GM21825 (cell line): ENCODE data around the gene FGF7.
"Not testable (repeated sequence)": the region's sequence is repeated elsewhere in the genome, so short reads cannot be mapped to it uniquely, and the experiment has no call there.

Source experiments
- ATAC-seq: cut with Tn5 transposase; IDR thresholded peaks from one replicate; pipeline ENCODE4 v1.9.1; 2021; ENCODE audit warnings: mild to moderate bottlenecking, moderate library complexity; ENCODE audit not compliant: unreplicated experiment

The FGF7 gene, protein sequence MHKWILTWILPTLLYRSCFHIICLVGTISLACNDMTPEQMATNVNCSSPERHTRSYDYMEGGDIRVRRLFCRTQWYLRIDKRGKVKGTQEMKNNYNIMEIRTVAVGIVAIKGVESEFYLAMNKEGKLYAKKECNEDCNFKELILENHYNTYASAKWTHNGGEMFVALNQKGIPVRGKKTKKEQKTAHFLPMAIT

DNA sequence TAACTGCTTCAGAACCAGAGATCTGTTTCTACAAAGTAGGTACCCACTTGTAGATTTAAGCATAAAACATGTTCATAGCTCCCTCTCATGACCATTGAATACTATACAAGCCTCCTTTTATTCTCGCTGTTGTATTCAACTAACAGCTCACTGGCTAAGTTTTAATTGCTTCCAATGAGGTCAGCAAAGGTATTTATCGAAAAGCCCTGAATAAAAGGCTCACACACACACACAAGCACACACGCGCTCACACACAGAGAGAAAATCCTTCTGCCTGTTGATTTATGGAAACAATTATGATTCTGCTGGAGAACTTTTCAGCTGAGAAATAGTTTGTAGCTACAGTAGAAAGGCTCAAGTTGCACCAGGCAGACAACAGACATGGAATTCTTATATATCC lies at the start of gene FGF7:
TSS of gene FGF7 (plus strand) at position 222 of the 400 bp plus-strand sequence. CDS start 1,056 bp downstream, outside the sequence.
- no peak for ATAC-seq

DNA sequence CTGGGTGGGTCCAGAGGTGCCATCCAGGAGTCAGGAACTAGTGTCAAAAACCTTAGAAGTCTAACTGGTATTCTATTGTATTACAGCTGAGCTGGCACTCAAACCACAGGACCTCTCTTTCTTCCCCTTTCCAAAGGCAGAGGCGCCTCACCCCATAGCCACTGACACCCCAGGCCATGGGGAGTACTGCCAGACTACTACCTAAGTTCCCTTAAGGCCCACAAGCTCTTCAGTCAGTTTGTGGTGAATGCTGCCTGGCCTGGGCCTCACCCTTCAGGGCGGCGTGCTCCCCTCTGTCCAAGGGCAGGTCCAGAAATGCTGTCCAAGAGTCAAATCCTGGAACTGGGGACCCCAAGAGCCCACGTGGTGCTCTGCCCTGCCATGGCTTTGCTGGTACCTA lies 43.0 kb upstream of the FGF7 start:
- no peak for ATAC-seq

DNA sequence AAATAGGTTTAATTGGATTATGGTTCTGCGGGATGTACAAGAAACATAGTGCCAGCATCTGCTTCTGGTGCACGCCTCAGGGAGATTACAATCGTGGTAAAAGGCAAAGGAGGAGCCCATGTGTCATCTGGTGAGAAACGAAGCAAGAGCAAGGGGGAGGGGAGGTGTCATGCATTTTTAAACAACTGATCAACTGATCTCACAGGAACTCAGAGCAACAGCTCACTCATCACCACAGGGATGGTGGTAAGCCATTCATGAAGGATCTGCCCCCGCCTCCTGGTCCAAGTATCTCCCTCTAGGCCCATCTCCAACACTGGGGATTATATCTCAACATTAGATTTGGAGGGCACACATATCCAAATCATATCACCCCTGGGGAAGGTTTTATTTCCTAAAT lies 42.1 kb upstream of the FGF7 start:
- ATAC-seq: no peak

DNA sequence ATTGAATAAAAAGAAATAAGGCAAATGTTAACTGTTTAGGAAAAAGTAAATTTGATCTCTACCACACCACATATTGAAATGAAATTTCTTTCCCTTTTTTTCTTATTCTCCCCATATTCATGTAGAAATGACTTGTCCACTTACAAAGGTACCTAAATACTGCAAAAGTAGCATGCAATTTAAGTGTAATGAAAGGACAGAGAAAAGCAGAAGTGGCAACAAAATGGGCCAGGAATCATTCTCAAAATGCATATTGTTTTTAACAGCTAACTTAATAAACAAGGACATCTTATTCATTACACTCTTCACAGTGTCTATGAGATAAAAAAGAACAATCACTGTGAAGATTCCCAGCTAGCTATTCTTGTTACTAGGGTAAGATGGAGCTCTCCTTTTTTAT lies 40.6 kb upstream of the FGF7 start:
- no peak for ATAC-seq

DNA sequence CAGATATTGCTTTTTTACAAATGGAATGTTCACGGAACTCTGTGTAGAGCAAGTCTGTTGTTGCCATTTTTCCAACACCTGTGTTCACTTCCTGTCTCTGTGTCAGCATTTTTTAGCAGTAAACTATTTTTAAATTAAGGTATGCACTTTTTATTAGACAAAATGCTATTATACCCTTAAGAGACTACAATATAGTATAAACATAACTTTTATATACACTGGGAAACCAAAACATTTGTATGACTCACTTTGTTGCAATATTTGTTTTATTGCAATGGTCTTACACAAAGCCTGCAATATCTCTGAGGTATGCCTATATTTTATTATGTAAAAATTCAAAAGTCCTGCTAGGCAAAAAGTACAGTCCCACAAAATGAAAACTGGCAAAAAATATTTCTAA lies 39.8 kb upstream of the FGF7 start:
- no peak for ATAC-seq

DNA sequence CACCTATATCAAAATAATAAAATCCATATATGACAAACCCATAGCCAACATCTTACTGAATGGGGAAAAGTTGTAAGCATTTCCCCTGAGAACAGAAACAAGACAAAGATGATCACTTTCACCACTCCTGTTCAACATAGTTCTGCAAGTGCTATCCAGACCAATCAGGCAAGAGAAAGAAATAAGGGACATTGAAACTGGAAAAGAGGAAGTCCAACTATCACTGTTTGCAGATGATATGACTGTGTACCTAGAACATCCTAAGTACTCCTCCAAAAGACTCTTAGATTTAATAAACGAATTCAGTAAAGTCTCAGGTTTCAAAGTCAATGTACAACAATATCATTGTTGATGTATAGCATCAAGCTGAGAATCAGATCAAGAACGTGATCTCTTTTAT lies 35.6 kb upstream of the FGF7 start:
- ATAC-seq: no peak

DNA sequence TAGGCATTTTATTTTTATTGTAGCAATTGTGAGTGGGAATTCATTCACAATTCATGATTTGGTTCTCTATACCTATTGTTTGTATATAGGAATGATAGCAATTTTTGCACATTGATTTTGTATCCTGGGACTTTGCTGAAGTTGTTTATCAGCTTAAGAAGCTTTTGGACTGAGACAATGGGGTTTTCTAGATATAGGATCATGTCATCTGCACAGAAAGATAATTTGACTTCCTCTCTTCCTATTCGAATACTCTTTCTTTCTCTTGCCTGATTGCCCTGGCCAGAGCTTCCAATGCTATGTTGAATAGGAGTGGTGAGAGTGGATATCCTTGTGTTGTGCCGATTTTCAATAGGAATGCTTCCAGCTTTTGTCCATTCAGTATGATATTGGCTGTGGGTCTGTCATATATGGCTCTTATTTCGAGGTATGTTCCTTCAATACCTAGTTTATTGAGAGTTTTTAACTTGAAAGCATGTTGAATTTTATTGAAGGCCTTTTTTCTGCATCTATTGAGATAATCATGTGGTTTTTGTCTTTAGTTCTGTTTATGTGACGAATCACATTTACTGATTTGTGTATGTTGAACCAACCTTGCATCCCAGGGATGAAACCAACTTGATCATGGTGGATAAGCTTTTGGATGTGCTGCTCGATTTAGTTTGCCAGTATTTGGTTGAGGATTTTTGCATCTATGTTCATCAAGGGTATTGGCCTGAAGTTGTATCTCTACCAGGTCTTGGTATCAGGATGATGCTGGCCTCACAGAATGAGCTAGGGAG lies 20.3 kb upstream of the FGF7 start:
- not testable (repeated sequence) for ATAC-seq

DNA sequence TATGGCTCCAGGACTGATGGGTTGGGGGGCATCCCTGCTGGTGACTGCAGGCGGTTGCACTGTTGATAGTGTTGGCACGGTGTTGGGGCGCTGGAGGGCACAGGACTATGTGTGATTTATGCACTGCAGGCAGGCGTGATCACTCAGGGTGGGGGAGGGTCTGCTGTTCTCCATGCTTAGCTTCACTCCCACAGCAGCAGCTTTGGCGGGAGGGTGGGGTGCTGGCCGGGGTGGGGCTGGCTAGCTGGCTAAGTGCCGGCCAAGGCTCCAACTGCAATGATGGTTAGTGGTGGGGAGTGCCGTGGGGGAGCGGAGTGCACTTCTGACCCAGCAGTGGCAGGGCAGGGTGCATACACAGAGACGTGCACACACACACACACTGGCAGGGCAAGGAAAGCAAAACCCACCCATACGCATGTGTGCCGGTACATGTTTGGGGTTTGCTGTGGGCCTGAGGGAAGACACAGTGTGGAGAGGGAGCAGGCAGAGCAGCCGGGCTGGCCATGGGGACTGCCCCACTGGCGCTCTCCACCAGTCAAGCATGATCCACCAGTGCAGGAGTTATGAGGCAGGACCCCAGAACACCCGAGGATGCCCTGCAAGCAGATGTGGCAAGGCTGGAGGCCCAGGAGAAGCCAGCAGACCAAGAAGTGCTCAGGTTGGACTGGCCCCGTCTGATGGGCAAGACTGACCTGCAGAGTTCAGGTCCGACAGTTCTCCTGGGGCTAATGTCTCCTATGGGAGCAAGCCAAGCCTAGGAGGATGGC lies 16.5 kb upstream of the FGF7 start:
- ATAC-seq: no peak

DNA sequence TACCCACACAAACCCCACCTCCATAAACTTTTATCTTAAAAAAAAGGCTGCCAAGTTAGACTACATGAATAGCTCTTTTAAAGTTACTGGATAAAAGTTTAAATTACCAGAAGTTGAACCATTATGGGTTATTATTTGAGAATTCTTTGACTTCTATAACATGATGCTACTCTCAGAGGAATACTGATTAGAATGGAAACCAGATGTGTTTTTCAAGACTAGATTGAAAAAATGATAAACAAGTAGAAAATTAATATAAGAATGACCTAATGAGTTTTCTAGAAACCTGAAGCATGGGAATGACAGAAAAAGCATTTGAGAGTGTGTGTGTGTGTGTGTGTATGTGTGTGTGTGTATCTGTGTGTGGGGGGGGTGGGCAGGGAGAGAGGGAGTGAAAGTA lies 12.4 kb upstream of the FGF7 start:
- ATAC-seq: no peak

DNA sequence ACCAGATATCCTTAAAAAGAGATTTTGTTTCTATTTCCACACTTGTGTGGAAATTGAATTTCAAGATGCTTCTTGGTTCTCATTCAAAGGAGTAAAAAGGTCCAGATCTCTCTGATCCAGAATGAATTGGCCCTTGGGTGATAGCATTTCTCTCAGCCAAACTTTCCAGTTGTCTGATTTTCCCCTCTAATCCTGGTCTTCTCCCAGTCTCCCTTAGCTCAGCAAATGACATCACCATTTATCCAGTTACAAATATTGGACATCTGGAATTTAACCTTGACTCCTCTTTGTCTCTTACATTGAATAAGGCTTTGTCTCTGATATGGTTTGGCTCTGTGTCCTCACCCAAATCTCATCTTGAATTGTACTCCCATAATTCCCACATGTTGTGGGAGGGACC lies 10.2 kb upstream of the FGF7 start:
- no peak for ATAC-seq

DNA sequence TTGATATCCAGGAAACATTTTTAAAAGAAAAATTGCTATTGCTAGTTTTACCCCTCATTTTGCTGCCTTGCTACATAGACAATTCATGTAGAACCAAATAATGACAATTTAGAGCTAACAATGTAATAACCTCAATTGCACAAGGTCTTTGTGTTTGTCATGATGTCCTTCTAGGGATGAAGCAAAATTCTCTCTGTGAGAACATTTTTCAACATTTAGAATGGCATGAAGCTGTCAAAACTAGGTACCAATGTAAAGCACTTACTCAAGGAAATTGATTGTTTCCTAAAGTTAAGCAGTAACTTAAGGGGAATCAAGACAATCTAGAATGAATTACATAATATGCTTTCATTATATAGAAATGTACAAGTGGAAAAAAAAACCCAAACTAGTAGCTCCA lies 7.9 kb upstream of the FGF7 start:
- no peak for ATAC-seq

DNA sequence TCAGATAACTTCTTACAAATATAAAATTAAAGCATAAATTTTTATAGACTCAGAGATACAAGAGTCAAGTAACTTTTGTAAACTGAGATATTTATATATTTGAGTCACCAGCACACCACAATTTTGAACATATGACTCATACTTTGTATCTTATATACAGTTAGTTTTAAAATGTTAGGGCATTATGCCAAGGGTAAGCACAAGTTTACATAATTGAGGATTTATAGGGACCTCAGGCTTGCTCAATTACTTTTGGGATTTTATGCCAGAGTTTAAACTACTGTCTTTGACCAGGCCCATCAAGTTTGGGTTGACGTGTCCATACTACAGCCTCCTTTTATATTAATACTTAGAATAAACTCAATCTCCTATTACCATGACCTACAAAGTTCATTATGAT lies 7.4 kb upstream of the FGF7 start:
- no peak for ATAC-seq

DNA sequence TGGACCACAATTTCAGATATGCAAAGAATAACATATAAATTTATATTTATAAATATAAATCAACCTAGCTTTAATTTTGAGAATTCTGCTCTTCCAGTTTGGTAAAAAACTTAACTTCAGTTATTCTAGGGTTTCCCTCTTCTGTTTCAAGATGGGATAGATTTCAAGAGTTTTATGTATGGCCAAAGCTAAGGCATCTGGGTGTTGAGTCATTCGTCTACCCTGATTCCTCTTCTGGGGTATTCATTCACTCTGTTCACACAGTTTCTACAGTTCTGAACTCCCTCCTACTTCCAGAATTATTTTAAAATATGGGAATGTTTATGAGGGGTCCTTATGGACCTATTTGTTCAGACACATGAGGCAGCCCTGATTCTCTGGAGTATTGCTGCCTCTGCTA lies 4.2 kb upstream of the FGF7 start:
- no peak for ATAC-seq

DNA sequence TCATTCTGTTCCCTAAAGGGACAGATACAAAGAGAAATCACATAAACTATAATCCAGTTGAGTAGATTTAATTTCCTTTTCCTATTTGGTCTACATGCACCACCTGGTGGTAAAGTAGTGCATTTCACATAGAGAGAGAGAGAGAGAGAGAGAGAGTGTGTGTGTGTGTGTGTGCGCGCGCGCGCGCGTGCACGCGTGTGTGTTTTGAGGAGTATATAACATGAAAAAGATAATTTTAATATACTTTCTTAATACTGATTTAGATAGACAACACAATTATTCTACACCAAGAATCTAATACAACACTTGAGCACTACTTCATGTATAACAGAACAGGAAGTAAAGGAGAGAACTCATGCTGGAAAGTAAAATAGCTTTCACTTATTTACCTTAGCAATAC lies 1.1 kb upstream of the FGF7 start:
- ATAC-seq: no peak

DNA sequence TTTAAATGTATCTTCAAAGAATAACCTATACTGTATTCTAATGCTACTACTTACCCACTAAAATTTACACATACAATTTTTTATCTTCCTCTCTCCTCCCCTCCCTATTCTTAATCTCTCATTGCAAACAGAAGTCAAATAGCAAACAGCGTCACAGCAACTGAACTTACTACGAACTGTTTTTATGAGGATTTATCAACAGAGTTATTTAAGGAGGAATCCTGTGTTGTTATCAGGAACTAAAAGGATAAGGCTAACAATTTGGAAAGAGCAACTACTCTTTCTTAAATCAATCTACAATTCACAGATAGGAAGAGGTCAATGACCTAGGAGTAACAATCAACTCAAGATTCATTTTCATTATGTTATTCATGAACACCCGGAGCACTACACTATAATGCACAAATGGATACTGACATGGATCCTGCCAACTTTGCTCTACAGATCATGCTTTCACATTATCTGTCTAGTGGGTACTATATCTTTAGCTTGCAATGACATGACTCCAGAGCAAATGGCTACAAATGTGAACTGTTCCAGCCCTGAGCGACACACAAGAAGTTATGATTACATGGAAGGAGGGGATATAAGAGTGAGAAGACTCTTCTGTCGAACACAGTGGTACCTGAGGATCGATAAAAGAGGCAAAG lies 984 bp downstream of the FGF7 start:
- ATAC-seq: no peak

DNA sequence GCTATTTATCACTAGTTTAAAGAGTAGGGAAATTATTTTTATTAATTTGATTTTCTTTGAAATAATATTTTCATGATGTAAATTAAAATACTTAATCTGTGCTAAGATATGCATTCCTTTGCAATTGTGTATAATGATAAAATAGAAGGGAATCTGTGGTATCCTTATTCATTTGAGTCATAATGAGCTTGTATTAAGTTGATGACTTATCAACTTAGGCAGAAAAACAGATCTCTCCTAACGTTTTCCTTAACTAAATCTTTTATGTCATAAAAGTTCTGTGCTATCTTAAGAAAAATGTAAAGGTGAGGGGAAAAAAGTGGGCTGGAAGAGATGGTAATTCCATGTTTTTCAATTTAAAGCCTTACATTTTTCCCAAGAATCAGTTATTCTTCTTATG lies 1.9 kb downstream of the FGF7 start:
- no peak for ATAC-seq

DNA sequence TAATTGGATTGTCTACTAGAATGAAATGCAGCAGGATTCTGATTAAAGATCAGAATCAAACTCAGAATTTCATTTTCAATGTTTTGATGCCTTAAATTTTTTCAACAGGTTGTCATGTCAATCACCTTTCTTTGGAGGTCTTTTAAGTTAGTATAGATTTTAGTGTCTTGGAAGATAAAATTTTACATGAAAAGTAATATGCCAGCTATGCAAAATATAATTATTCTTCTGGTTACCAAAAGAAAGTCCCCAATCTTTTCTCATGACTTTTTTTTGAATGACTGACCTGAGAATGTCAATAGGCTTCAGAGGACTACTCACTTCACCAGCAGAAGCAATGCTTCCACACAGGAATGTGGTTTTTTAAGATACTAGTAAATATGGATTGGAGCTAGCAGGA lies 4.3 kb downstream of the FGF7 start:
- no peak for ATAC-seq

DNA sequence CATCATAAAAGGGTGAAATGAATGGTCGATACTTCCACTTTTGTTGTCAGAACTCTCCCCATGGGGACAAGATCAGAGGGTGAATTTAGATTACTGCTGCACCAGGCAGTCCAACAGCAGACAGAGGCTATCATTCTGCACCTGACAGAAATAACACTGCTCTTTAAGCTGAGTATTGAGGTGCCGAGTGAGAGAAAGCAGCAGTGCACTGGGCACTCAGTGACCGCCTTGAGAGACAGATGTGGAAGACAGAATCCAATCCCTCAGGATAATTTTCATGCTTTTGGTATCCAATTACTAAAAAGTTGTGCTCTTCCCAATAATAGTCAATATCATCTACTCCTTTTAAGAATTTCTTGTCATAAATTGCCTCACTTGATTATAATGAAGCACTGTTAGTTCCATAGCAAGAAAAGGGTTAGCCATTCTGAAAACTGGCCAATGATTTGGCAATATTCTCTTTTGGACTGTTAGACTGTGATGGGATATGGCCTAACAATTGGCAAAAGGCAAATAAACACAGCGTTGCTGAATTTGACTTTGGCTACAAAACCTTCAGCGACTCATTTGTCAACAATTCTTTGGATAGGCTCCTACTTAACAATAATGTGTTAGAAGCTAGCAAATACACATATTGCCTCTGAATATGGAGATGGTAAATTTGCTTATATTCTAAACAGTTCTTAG lies 5.5 kb downstream of the FGF7 start:
- ATAC-seq: no peak

DNA sequence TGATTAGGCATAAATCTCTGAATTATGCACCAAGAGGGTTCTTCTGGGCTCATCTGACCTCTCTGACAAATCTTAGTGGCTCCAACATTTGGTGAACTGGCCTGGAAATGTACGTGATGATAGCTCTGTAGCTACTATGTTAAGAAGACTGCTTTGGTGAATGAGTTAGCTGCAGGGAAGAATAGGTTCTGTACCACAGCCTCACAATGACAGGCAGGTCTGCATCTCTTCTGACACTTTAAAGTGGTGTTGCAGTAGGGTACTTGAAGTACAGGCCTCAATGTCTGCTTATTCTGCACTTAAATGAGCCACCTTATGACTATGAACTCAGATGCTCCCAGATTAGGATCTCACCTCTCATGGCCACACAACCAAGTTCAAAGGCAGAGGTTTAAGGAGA lies 7.0 kb downstream of the FGF7 start:
- ATAC-seq: no peak

DNA sequence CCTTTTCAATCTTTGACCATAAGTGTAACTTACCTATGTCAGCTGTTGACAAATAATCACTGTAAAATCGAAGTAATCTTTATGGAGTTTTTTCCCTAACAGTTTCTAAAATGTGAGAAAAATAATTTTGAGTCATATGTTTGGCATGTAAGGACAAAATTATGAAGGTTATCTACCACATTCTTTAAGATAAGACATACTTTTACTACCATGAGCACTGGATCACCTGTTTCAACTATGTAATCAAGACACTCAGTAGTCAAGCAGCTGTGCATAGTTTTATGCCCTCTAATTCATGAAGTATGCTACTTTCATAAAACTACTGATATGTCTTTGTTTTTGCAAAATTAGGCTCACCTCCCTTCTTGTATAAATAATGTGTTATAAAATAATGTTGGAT lies 12.1 kb downstream of the FGF7 start:
- ATAC-seq: no peak

DNA sequence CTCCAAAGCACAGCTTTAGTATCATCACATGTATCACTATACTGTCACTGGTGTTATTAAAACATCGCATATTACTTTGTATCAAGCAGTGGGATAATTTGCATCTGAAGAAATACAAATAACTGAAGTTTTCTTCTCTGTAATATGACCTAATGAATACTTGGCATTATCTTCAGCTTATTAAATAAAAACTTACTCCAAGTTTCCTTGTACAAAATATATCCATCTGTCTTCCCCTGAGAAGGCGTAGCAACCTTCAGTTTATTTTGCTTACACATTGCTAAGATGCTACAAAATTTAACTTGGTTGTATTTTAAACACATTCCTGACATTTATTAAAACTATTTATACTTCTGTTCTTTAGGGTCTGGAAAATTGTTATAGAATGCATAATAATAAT lies 13.7 kb downstream of the FGF7 start:
- ATAC-seq: no peak
